NCI-H2107 treated with DMSO at 0.1 percent for 48 hours (cell line): Measurements from ENCODE around the gene PPIE.
"Not testable (repeated sequence)": the region's sequence is repeated elsewhere in the genome, so short reads cannot be mapped to it uniquely, and the experiment has no call there.

Source experiments
- DNase-seq: peaks from one replicate; lab custom pipeline; 2025; ENCODE audit not compliant: unreplicated experiment; lab: John Stamatoyannopoulos, UW

The PPIE gene

DNA sequence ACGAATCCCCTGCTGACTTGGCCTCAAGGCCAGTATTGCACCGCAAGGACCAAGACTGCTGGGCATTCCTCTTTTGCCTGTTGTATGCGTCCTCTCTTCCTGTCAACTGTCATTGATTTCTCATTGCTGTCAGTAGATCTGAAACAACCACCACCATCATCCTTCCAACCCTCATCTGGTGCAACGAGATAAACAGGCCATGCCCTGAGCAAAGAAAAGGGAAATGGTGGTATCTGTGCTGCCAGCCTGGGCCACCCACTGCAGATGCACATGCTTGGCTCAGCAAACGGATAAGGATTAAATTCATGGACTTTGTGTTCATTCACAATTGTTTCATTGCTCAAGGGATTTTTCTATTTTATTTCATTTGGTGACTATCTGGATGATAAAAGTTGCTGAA, 18.8 kb downstream of the PPIE start:
- no peak for DNase-seq

DNA sequence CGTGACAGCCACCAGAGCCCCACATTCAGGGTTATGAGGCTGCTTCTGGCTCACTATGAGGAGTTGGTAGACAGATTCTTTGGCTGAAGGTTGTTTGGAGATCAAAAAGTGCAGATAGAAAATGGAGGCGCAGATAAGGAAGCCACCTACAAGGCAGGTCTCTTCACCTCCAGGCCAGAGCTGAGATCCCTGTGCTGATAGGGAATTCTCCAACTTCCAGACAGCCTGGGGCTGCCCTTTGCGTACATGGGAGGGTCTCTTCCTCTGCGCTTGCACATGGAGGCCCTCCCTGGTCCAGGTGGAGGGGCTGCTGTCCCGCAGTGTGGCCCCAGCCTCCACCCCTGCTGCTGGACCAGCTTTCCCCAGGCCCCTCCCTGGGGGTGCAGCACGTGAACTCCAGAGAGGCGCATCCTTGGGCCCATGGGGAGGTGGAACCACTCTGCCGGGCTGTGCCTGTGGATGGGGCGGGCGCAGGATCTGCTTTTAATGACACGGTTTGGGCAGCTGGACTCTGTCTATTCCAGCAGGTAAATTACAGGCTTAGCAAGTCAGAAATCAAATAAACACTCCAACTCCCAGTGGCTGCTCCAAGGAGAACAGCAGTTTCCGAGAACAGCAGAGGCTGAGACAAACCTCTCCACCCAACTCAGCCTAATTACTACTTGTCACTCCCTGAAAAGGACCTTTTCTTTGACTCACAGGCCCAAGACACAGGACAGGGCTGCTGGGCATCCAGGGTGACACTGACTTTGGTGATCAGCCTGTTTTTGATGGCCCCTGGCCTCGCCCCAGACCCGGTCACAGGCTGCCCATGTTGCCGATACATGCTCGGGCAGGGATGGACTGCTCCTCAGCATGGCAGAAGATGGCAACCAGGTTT, 20.1 kb downstream of the PPIE start:
- DNase-seq: no peak

DNA sequence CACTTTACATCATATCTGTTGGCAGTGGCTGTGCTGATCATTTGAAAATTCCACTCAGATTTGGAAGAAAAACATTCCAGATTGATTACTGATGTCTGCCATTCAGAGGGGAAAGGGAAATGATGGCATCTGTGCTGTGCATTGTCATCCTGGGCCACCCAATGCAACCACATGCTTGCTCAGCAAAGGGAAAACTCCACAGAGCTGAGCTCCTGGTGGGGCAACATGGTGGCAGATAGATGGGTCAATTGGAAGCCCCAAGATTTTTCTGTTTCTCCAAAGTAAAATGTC, 20.7 kb downstream of the PPIE start:
- DNase-seq: no peak

DNA sequence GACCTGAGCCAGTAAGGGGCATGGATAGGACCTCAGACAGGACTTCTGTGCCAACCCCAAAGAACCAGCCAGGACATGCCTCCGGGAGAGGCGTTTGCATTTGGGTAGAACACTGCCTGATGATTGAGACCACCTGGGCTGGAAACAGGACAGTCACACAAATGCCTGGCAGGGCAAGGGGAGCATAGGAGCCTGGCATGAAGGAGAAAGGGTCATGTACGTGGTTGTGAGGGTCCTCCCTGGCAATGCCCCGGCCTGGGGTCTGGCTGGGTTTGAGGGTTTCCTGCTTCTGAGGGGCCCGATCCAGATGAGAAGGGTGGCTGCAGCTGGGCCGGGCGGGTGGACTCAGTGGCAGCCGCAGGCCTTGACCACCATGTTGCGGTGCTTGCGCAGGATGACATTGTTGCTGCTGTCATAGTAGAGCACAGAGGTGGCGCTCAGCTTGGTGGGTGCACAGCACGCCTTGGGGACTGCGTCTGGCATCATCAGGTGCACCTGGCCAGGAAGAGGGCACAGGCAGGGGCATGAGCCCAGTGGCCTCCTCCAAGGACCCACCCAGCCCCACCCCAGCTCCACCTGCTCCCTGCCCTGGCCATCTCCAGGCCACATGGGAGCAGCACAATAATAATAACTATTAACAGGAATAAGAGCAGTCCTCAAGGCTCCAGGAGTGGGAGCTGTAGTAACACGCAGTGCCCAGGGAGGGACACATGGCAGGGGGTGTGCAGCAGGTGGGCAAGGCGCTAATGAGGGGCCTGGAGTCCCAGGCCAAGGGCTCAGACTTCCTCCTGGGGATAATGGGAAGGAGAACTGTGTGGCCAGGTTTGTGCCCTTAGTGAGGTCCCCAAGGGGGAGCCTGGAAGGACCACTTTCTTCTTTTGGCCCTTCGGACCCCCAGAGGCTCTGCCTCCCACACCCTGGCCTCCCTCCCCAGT, 21.7 kb downstream of the PPIE start:
- no peak for DNase-seq

DNA sequence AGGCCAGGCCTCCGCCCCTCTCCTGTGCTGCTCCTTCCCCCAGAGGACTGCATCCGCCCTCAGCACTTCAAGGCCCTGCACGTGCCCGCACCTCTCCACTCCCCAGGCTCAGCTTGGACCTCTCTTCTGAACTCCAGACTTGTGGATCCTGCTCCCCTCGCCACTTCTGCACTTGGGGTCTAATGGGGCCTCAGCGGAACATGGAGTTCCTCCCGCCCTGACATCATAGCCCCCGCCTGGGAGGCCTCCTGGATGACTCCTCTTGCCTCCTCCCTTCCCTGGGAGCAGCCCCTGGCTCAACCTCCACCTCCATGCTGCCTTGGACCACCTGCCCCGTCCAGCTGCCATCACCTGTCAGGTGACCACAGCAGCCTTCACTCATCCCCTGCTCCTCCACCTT, 22.3 kb downstream of the PPIE start:
- no peak for DNase-seq

DNA sequence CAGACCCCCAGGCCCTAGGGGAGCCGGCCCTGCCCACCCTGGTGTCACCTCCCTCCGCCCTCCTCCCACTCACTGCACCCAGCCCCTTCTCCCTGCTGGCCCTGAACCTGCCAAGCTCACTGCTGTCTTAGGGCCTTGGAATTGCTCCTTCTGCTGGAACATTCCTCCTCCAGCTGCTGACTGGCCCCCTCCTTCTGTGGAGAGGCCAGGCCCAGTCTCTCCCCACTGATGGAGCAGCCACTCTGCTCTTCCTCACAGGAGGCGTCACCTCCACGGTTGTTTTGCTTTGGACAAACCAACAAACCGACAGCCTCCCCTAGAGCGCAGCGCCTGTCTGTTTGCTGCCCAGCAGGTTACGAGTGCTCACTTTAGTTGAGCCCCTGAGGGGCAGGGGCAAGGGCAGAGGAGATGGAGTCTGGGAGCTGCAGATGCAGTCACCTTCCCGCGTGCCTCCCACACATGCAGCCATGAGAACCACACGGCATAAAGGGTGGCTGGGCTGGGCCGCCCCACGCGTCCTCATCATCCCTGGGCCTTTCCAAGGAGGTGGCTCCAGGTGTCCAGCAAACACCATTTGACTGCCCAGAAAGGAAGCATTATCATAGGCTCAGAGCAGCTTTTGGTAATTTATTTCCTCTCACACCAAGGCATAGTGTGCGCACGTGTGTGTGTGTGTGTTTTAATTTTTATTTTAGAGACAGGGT, 23.0 kb downstream of the PPIE start:
- no peak for DNase-seq

DNA sequence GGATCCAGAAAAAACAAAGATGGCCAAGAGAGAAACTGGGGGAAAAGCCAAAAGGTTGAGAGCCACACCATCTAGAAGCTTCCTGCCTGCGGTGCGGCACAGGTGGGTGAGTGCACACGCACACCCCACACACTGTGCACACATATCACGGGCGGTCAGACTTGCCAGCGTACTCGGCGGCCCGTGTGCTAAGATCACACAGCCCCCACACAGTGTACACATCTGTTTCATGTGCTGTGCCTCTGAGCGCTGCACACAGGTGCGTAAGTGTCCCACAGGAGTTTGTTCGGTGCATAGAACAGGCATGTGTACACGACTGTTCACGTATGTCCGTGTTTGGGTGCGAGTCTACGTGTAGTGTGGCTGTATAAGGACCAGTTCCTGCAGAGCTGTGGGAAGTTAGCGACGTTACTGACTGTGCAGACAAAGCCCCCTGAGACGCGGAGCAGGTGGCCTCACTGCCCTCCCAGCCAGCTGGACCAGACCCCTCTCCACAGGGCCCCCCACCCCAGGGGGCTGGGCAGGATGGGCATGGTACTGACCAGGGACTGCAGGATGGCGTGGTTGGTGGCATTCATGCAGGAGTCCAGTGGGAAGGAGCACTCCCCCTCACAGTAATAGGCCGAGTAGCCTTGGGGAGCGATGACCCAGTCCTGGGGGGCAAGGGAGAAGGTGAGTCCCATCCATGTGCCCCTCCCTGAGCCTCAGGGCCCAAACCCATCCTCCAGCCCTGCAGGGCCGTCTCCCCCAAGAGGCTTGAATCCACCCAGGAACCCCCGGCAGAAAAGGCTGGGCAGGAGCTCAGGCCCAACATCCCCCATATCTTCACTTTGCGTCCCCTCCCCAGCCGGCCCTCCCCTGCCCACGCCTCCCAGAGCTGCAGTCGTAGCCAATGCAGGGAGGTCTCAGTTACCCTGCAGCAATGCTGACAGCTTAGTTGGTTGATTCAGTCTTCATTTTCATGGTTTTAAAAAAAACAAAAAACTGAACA, 24.2 kb downstream of the PPIE start:
- no peak for DNase-seq

DNA sequence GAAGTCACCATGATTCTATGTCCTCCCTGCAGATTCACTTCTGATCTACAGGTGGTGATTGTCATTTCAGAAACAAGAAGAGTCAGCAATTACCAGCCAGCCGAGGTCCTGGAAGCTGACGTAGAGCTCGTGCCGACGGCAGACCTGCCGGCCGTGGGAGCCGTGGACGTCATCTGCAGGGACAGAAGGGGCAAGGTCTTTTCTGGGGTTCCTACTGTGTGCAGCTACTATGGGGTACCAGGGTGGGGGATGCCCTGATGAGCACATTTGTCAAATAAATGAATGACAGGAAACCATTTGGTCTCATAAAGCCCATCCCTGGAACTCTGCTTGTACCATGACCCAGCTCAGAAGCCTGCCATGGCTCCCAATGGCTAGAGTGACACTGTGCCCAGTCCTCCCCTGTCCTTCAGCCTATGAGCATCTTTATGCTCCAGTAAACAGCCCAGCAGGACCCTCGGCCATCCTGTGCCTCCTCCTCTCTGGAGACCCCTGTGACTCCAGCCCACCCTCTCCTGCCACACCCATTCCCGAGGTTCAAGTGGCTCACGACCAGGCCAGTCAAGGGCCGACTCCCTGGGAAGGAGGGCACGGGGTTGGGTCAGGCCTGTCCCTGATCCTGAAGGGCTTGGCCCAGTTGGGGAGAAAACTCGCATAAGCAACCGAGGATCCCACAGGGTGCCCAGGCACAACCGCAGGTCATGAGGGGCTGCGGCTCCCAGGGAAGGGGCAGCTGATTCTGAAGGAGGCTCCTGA, 25.1 kb downstream of the PPIE start:
- DNase-seq: not testable (repeated sequence)

DNA sequence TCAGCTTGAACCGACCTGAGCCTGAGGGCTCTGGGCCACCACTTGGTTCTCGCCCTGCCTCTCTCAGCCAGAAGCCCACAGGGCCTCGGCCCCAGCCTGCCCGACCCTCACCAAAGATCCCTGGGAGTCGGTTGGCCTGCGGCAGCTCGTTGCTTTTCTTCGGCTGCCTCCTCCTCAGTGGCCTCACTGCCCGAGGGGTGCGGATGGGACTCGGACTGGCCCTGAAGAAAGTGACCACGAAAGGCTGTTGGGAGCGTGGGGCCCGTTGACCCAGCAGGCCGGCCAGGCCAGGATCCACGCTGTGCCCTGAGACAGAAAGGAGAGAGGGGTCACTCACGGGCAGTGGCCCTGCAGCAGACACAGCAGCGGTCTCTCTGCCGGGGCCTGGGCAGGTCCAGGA, 25.8 kb downstream of the PPIE start:
- not testable (repeated sequence) for DNase-seq

DNA sequence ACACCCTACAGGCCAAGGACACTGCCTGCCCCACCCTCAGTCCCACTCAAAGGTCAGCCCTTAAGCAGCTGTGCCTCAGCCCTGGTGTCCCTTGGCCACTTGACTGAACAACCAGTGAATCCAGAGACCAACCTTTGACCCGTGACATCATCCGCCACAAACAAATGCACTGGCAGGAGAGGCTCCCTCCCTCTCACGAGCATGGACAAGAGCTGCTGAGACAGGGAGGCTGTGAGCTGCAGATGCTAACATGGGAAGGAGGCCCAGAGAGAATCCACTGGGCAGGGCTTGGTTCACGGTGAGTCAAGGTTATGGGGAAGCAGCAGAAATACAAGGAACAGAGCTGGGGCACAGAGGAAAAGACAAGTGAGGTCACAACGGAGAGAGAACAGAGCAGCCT, 27.8 kb downstream of the PPIE start:
- not testable (repeated sequence) for DNase-seq

DNA sequence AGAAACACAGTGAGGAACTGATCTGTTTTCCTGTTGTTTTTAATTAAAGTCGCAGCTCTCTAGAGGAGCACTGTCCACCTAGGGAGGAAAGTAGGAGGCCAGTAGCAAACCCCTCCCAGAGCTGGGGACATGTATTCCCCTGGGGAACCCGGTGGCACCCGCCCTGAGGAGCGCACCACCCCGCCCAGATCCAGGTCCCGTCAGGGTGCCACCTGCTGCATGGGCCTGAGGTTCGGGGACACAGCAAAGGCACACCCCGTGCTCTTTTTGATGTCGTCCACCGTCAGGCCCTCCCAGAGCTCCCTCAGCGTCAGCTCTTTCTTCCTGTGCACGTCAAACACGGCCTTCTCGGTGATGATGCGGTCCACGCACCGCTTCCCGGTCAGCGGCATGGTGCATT, 30.8 kb downstream of the PPIE start:
- not testable (repeated sequence) for DNase-seq

DNA sequence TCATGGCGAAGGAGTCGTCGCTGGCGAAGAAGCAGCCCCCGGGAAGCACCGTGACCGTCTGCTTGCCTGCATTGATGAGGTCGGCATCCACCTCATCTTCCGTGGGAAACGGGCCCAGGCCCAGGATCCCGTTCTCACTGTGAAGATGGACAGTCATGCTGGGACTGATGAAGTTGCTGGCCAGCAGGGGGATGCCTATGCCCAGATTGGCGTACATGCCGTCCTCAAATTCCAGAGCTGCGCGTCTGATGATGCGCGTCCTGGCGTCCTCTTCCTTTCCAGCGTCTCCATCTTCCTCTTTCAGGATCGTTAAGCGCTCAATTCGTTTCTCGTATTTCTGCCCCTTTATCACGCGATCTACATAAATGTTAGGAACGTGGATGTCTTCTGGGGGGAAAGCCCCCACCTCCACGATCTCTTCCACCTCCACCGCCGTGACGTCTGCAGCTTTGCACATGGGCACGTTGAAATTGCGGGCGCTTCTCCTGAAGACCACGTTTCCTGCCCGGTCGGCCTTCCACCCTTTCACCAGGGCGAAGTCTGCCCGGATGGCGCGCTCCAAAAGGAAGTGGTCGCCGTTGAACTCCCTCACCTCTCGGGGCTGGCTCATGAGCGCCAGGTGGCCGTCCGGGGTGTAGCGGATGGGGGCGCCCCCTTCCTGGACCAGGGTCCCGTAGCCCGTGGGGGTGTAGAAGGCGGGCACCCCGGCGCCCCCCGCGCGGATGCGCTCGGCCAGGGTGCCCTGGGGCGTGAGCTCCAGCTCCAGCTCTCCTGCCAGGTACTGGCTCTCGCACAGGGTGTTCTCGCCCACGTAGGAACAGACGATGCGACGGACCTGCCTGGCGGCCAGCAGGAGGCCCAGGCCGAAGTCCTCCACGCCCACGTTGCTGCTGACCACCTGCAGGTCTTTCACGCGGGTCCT, 31.7 kb downstream of the PPIE start:
- DNase-seq: not testable (repeated sequence)

DNA sequence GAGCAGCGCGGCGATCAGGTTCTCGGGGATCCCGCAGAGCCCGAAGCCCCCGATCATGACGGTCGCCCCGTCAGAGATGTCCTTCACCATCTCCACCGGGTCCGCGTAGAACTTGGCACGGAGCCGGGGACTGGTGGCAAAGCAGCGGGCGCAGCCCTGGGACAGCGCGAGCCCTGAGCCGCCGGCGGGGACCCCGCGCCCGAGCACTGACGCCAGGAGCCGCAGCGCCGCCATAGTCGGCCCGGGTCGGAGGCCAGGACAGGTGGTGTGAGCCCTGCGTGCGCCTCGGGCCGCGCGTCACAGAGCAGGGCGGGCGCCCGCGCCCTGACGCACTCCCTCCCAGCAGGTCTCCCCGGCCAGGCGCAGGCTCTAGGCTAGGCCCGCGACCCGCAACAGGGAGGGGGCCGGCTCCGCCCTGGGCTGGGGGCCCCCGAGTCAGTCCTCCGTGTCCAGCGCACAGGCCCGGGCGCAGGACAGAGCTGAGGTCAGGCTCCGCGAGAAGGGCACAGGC, 32.4 kb downstream of the PPIE start, which contains the start of gene OXCT2:
Gene OXCT2 (minus strand): TSS at position 327 of the 511 bp plus-strand sequence. CDS start 93 bp downstream, at position 234.
- DNase-seq: not testable (repeated sequence)

DNA sequence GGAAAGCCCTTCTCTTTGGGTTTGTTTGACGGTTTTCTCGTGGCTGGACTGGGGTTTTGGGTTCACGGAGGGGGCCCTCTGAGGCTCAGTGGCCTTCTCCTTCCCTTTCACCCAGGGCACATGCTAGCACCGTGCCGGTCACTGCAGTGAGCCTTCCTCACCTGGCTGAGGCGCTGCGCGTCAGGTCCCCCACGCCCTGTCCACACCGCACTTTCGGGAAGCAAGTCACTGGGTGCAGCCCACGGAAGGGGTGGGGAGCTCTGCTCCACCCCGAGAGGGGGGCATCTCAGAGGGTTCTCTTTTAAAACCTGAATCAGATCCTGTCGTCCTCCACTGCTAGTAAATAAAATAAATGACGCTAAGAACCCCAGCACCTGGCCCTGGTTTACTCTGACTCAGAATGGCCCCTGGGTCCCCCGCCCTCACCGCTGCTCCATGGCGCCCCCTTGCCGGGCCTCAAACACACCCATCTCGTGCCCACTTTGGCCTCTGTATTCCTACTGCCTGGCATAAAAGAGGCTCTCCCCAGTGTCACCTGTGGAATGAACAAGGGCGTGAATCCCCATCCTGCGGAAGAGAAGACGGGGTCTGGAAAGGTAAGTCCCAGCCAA, 34.8 kb downstream of the PPIE start:
- DNase-seq: not testable (repeated sequence)

DNA sequence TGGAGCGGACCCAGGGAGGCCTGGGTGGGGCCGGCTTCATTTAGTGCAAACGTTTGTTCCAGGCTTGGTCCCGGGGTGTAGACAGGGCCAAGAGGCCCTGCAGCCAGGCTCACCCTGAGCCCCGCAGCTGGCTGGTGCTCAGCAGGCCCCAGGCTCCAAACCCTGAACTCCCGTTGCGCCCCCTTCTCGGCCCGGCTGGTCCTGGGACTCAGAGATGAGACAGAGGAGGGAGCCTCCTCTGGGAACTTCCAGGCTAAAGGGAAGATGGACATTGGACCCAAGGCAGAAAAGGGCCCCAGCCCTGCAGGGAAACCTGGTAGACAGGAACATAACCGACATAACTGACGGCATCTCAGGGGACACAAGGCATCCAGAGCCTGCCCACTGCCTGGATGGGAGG, 36.5 kb downstream of the PPIE start:
- not testable (repeated sequence) for DNase-seq

DNA sequence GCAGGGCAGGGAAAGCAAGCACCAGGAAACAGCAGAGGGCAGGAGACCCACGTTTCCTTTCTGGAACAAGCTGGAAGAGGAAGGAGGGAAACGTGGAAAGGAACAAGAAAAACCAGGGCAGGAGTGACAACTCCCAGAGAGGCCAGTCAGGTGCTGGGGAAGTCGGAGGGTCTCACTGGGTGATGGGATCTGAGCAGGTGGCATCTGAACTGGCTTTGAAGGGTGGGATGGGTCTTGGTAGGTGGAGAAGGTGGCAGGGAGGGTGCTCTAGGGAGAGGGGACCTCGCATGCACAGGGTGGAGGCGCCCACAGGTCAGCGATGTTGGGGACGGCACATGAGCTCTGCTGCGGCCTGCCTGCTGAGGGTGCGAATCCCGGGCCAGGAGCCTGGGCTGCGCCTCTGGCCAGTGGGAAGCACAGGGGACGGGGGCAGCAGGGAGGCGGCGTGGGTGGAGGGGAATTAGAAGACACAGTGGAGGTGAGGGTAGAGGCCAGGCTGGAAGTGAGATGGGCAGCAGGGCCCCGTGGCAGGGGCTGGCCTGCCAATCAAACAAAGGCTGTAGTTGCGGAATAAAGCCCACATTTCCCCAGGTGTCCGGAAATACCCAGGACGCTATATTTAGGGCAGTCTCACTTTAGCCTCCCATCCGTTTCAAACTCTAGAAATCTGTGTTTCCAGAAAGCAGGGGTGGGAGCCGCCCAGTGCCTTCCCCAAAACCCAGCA, 37.2 kb downstream of the PPIE start:
- not testable (repeated sequence) for DNase-seq

DNA sequence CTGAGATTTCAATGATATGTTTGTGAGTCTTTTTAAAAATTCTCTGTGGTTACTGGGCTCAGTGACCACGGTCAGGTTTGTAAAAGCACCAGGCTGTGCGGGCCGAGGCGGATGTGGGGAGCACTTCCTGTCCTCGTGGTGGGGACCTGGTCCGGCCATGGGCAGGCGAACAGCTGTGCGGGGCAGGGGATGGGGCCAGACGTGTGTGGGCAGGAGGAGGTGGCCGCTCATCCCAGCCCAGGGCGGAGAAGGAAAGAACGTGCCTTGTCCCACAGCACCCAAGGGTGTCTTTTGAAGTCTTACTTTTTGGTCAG, 37.7 kb downstream of the PPIE start:
- no peak for DNase-seq
